ENCODE measurements around the gene DEPDC4. TPM values are rescaled to one million over a fixed set of nuclear protein-coding genes. Genes with fewer than 3 reads are reported as not detected.
A peak's percentile ranks its signal among the peaks of the same experiment; 100 is the strongest.
"Not testable (repeated sequence)": the region's sequence is repeated elsewhere in the genome, so short reads cannot be mapped to it uniquely, and the experiment has no call there.

DEPDC4 gene
- 0.68 TPM for total RNA-seq

GRCh38 chr12:100266835-100267602, at the start of gene DEPDC4, which contains the start of gene SCYL2:
Gene DEPDC4 (minus strand): TSS chr12:100267079. CDS start chr12:100267076, 3 bp downstream.
Gene SCYL2 (plus strand): TSS chr12:100267177. CDS start chr12:100282971, 15,794 bp downstream.
- peak; percentile 98 for ATAC-seq

DNA sequence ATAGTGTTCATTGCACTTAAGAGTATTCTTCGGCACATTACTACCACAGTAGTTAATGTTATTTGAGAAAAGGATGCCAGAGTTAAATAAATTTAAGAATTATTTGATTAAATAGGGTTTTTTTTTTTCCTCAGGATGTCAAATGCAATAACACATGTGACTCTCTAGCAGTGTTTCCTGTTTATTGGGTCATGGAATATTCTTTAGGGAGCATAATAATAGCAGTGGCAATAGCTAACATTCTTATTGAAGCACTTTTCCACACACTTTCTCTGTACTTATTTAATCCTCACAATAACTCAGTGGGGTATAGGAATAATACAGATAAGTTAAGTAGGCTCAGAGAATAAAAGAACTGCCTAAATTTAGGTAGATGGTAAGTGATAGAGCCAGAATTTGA, 44.4 kb upstream of the DEPDC4 start:
- no peak for ATAC-seq

DNA sequence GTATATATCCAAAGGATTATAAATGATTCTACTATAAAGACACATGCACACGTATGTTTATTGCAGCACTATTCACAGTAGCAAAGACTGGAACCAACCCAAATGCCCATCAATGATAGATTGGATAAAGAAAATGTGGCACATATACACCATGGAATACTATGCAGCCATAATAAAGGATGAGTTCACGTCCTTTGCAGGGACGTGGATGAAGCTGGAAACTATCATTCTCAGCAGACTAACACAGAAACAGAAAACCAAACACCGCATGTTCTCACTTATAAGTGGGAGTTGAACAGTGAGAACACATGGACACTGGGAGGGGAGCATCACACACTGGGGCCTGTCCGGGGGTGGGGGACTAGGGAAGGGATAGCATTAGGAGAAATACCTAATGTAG, 41.3 kb upstream of the DEPDC4 start:
- not testable (repeated sequence) for ATAC-seq

- not testable (repeated sequence) for ATAC-seq
Measured at GRCh38 chr12:100304334-100304733, 37.5 kb upstream of the DEPDC4 start.

DNA sequence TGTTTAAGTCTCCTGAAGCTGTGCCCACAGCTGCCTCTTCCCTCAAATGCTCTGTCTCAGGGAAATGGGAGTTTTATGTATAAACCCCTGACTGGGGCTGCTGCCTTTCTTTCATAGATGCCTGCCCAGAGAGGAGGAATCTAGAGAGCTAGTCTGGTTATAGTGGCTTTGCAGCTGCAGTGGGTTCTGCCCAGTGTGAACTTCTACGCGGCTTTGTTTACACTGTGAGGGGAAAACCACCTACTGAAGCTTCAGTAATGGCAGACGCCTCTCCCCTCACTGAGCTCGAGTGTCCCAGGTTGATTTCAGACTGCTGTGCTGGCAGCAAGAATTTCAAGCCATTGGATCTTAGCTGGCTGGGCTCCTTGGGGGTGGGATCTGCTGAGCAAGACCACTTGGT, 37.0 kb upstream of the DEPDC4 start:
- ATAC-seq, result no peak

DNA sequence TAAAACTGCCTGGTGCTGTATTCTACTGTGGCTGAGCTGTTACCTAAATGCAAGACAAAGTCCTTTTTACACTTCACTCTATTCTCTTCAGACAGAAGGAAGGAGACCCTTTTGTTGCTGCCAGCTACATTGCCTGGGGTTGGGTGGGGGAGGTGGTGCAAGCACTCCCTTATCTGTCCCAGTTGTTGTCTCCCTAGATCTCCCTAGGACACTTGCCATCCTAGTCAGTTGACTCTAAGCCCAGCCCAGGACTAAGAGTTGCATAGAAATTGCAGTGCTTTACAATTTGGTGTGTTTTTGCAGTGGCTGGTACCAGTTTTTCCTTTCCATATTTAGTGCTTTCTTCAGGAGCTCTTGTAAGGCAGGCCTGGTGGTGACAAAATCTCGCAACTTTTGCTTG, 35.2 kb upstream of the DEPDC4 start:
- no peak for ATAC-seq

DNA sequence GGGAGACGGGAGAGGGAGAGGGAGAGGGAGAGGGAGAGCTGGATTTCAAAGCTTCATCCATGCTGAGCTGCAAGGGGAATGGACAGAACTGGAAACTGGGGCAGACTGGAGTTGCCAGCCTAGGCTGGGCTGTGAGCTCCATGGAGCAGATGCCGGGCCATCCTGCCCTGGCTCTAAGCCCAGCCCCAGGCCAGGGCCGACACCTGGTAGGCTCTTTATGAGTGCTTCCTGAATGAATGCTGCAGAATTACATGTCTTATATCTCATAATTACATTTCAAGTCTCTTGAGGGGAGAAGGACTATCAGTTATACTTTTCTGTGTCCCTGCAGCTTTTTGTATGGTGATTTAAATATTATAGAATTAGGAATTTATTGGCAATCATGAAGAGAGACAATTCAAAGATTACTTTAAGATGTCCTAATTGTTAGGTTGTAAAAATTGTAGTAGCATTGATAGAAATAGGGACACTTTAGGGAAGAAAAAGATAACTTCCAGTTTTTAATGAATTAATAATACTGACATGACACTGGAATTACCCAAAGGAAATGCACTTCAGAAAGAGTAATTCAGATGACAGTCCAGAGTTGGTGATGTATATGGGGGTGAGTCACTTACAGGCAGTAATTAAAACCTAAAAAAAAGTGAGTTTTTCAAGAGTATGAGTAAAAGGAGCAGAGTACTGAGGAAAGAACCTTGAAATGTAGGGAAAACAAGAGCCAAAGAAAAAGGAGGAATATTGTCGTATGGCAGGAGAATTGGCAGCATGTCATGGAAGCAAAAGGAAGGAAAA, 29.1 kb upstream of the DEPDC4 start:
- ATAC-seq, result no peak

DNA sequence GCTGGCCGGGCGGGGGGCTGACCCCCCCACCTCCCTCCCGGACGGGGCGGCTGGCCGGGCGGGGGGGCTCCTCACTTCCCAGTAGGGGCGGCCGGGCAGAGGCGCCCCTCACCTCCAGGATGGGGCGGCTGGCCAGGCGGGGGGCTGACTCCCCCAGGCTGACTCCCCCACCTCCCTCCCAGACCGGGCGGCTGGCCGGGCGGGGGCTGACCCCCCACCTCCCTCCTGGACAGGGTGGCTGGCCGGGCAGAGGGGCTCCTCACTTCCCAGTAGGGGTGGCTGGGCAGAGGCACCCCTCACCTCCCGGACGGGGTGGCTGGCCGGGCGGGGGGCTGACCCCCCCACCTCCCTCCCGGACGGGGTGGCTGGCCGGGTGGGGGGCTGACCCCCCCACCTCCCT, 27.5 kb upstream of the DEPDC4 start:
- ATAC-seq, result not testable (repeated sequence)

DNA sequence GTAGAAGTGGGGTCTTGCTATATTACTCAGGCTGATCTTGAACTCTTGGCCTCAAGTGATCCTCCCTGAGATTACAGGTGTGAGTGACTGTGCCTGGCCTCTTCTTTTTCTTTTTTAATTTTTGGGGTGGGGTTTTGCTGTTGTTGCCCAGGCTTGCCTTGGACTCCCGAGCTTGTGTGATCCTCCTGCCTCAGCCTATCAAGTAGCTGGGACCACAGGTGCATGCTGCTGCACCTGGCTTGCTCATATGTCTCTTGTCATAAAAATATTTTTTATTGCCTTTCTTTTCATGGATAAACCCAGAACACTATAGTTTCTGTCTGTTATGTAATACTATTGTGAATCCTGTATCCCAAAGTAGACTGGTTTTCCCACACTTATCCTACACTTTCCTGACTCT, 26.1 kb upstream of the DEPDC4 start:
- no peak for ATAC-seq

DNA sequence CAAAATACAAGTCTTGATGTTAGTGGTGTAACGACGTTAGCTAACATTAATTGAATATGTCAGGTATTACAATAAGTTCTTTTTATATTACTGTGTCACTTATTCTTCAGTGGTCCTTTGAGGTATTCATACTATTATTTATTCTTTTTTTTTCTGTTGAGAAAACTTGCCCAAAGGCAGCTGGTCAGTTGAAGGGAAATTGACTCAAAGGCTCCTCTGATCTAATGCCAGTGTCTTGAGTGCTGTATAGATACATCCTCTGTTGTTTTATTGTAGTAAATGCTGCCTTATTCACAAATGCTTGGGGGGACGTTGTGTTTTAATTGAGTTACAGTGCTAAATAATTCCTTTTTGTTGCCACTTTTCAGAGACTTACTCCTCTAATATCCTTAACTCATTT, 23.1 kb upstream of the DEPDC4 start:
- no peak for ATAC-seq

DNA sequence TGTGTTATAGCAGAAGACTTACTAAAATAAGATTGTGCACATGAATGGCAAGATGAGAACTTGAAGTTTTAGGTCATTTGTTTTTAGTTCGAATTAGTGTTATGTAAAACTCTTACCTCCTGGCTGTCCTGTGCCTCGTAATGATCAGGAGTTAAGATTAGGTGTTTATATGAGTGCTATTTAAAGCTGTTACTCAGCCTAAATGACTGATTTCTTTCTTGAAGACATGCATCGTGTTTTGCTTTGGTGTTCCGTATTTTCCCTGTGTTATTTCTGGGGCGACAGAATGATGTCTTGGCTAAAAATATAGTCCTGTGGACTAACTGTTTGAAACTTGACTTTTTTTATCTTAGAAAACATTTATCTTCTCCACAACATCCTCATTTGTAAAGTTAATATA, 22.2 kb upstream of the DEPDC4 start:
- no peak for ATAC-seq

GRCh38 chr12:100284556-100284955, 17.7 kb upstream of the DEPDC4 start:
- ATAC-seq, result not testable (repeated sequence)

DNA sequence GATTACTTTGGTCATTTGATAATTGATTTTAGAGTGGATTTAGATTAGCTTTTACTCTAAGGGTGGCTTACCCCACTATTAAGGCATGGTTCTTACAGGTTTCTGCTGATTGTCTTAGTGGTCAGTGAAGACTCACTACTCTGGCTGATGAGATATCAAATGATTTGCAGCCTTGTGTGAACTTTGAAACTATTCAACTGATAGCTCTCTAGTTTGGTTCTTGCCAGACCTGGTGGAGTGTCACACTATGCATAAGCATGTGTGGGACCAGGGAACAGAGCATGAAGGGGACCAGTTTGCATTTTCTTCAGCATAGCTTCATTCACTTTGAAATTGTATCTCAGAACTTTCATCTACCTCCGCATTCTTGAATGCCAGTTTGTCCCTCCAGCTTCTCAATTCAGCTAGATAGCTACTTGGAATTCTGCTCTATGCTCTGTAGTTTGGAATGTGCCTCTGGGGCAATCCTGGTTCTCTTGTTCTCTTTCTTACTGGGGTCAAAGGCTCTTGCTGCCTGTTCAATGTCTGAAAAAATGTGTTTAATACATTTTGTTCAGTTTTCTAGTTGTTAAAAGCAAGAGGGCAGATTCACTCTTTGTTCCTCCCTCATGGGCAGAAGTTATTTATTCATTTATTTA, 12.8 kb upstream of the DEPDC4 start:
- no peak for ATAC-seq

DNA sequence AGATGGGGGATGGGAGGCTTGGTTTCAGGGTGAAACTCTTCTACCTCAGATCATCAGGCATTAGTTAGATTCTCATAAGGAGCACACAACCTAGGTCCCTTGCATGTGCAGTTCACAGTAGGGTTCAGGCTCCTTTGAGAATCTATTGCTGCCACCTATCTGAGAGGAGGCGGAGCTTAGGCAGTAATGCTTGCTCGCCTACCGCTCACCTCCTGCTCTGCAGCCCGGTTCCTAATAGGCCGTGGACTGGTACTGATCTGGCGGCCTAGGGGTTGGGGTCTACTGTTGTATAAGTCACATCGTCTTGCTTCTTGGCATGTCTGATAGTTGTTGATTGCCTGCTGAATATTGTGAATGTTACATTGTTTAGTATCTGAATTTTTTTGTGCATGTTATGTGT, 12.3 kb upstream of the DEPDC4 start:
- ATAC-seq, result no peak

- ATAC-seq, result no peak
Measured at GRCh38 chr12:100274291-100274690, 7.4 kb upstream of the DEPDC4 start.

GRCh38 chr12:100273782-100274181, 6.9 kb upstream of the DEPDC4 start:
- no peak for ATAC-seq

- ATAC-seq, result no peak
Measured at GRCh38 chr12:100268835-100269564, 2.1 kb upstream of the DEPDC4 start.

GRCh38 chr12:100267603-100268281, 863 bp upstream of the DEPDC4 start:
- peak; percentile 6 for ATAC-seq

GRCh38 chr12:100266585-100266834, 369 bp downstream of the DEPDC4 start:
- ATAC-seq, result peak; percentile 85

DNA sequence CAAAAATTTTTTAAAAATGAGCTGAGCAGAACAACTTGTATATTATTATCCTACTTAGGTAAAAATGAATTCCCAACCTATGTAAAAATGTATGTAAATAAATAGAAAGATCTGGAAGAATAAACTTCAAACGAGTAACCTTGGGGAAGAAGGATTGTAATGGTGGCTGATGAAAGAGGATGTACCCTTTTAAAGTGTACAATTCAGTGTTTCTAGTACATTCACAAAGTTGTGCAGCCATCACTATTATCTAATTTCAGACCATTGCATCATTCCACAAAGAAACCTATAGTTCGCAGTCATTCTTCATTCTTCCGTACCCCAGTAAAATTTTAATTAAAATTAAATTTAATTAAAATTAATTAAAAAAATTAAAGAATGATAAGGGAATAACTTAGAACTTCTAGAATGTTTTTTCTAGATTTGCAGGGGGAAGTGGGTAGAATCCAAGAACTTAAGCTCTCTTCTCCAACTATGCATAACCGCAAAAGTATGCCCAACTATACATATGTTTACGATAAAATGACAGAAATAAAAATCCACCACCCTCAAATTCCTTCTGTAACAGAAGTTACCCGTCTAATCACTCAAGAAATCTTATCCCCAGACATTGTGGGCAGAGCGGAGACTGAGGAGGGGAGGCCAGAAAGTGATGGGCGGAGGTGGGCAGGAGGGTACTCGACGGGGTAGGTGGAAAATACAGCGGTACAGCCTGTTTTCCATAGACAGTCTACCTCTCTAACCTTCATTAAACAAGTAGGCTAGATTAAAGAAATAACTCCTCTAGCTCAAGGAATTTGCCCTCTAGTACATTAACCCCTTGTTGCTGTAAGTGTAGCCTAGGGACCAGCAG, 921 bp downstream of the DEPDC4 start:
- no peak for ATAC-seq

DNA sequence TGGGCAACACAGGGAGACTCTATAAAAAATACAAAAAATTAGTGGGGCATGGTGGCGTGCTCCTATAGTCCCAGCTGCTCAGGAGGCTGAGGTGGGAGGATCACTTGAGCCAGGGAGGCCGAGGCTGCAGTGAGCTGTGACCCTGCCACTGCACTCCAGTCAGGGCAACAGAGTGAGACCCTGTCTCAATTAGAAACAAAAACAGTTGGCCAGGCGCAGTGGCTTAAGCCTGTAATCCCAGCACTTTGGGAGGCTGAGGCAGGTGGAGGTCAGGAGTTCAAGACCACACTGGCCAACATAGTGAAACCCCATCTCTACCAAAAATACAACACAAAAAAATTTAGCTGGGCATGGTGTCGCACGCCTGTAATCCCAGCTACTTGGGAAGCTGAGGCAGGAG, 1.8 kb downstream of the DEPDC4 start:
- ATAC-seq, result not testable (repeated sequence)

Measured in esophagus mucosa (tissue), 1 donor.